ENCODE data around the gene CERCAM.

The CERCAM gene, protein sequence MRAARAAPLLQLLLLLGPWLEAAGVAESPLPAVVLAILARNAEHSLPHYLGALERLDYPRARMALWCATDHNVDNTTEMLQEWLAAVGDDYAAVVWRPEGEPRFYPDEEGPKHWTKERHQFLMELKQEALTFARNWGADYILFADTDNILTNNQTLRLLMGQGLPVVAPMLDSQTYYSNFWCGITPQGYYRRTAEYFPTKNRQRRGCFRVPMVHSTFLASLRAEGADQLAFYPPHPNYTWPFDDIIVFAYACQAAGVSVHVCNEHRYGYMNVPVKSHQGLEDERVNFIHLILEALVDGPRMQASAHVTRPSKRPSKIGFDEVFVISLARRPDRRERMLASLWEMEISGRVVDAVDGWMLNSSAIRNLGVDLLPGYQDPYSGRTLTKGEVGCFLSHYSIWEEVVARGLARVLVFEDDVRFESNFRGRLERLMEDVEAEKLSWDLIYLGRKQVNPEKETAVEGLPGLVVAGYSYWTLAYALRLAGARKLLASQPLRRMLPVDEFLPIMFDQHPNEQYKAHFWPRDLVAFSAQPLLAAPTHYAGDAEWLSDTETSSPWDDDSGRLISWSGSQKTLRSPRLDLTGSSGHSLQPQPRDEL

DNA sequence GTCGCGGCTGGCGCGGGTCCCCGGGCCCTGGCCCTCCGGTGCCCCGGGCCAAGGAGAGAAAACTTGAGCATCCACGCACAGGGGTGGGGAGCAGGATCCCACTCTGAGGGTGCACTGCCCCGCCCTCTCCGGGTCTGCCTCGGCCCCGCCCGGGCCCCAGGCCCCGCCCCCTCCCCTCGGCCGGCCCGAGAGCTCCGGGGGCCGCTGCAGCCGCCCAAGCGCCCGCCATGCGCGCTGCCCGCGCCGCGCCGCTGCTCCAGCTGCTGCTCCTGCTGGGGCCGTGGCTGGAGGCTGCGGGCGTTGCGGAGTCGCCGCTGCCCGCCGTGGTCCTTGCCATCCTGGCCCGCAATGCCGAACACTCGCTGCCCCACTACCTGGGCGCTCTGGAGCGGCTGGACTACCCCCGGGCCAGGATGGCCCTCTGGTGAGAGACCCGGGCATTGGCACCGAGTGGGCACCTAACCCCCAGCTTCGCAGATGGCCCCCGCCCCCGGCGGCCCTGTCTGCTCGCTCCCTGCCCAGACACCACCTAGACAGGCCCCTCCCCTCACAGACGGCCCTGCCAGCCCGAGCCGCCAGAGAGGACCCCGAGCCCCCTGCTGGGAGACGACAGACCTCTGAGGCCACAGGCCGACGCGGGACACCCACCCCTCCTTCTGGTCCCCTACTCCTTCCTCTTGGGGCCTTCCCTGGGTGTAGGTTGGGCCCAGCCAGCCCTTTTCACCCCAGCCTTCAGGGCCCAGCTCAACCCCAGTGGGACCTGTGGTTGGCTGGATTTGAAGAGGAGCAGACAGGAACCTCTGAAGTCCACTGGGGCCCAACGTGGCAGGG lies at the start of gene CERCAM:
TSS of gene CERCAM (plus strand) at position 207 of the 831 bp plus-strand sequence. CDS start at position 228, 21 bp downstream.
- TF ChIP-seq CTCF (conservative IDR thresholded peaks at IDR 0.05; ENCODE audit: low read length) (peak; percentile 34), EZH2phosphoT487 (IDR thresholded peaks at IDR 0.05; ENCODE audit: borderline replicate concordance) (no peak)
- no peaks in the 10 kb centered on the region for H3K27me3 ChIP-seq (ENCODE audit: insufficient read depth, low read length, poor library complexity, severe bottlenecking)

GRCh38 chr9:128371630-128372117 lies 49.0 kb upstream of the CERCAM start:
- Histone ChIP-seq H3K4me3 (ENCODE audit: low read length, poor library complexity, severe bottlenecking) (peak overlapping the region; percentile 90), H3F3A (ENCODE audit: low read depth) (no peaks in the 10 kb centered on the region), H3K9me3 (ENCODE audit: insufficient read depth, low read depth, low read length) (no peaks in the 10 kb centered on the region), H3K27me3 (ENCODE audit: insufficient read depth, low read length, poor library complexity, severe bottlenecking) (no peaks in the 10 kb centered on the region), H3K9ac (ENCODE audit: low read depth, low read length, poor library complexity, severe bottlenecking) (peak overlapping the region; percentile 81), H3K4me2 (ENCODE audit: low read depth, low read length, poor library complexity, severe bottlenecking) (peak overlapping the region; percentile 78), H2AFZ (ENCODE audit: low read length) (peak overlapping the region; percentile 84), H4K20me1 (ENCODE audit: insufficient read depth, low read length, poor library complexity, severe bottlenecking) (no peaks in the 10 kb centered on the region), H3K9me2 (replicated peaks; ENCODE audit: low read depth, low read length) (no peaks in the 10 kb centered on the region), H3K36me3 (ENCODE audit: insufficient read depth, low read length) (no peaks in the 10 kb centered on the region), H3K4me1 (ENCODE audit: insufficient read depth, low read length, poor library complexity, severe bottlenecking) (peaks cover 14% of the 10 kb centered on the region), H3K79me2 (ENCODE audit: insufficient read depth, low read length) (peaks cover 49% of the 10 kb centered on the region)
- no peak for TF ChIP-seq EZH2phosphoT487 (IDR thresholded peaks at IDR 0.05; ENCODE audit: borderline replicate concordance)
- TF ChIP-seq CTCF (conservative IDR thresholded peaks at IDR 0.05; ENCODE audit: low read length) = no peak

More for the DNA sequence above, at the start of gene CERCAM:
- Histone ChIP-seq H3K4me3 (ENCODE audit: low read length, poor library complexity, severe bottlenecking) (peak within 1 kb of the TSS; percentile 90), H3K9me2 (replicated peaks; ENCODE audit: low read depth, low read length) (no peaks in the 10 kb centered on the region), H3K4me2 (ENCODE audit: low read depth, low read length, poor library complexity, severe bottlenecking) (peak within 1 kb of the TSS; percentile 78), H3K9ac (ENCODE audit: low read depth, low read length, poor library complexity, severe bottlenecking) (peak within 1 kb of the TSS; percentile 78), H3F3A (ENCODE audit: low read depth) (no peaks in the 10 kb centered on the region), H3K4me1 (ENCODE audit: insufficient read depth, low read length, poor library complexity, severe bottlenecking) (peaks cover 13% of the 10 kb centered on the region), H3K36me3 (ENCODE audit: insufficient read depth, low read length) (no peaks in the 10 kb centered on the region), H4K20me1 (ENCODE audit: insufficient read depth, low read length, poor library complexity, severe bottlenecking) (no peaks in the 10 kb centered on the region), H2AFZ (ENCODE audit: low read length) (peak within 1 kb of the TSS; percentile 100), H3K9me3 (ENCODE audit: insufficient read depth, low read depth, low read length) (no peaks in the 10 kb centered on the region), H3K79me2 (ENCODE audit: insufficient read depth, low read length) (no peaks in the 10 kb centered on the region)

DNA sequence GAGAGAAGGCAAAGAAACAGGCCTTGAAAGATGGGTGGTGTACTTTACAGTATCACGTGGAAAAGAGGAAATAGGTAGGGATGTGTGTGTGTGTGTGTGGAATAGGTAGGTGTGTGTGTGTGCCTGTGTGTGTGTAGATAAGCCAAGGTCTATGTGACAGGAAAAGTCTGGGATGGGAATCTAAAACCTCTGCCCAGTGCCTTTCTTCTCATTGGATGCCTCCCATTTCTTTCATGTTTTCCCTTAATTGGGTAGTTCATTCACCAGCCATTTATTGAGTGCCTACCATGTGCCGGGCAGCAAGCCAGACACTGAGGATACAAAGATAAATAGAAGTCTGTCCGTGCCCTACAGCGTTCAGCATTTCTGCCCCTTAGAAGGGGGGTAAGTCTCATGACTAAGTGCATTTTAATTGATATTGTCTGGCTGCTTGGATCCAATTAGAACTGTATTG lies 48.4 kb upstream of the CERCAM start:
- Histone ChIP-seq H4K20me1 (ENCODE audit: insufficient read depth, low read length, poor library complexity, severe bottlenecking) (no peaks in the 10 kb centered on the region), H3K36me3 (ENCODE audit: insufficient read depth, low read length) (no peaks in the 10 kb centered on the region), H3K4me2 (ENCODE audit: low read depth, low read length, poor library complexity, severe bottlenecking) (peak overlapping the region; percentile 78), H3K9ac (ENCODE audit: low read depth, low read length, poor library complexity, severe bottlenecking) (peak overlapping the region; percentile 81), H3K9me3 (ENCODE audit: insufficient read depth, low read depth, low read length) (no peaks in the 10 kb centered on the region), H2AFZ (ENCODE audit: low read length) (no peak overlapping the region), H3K9me2 (replicated peaks; ENCODE audit: low read depth, low read length) (no peaks in the 10 kb centered on the region), H3K4me3 (ENCODE audit: low read length, poor library complexity, severe bottlenecking) (peak overlapping the region; percentile 90), H3K27me3 (ENCODE audit: insufficient read depth, low read length, poor library complexity, severe bottlenecking) (no peaks in the 10 kb centered on the region), H3K79me2 (ENCODE audit: insufficient read depth, low read length) (peaks cover 53% of the 10 kb centered on the region), H3K4me1 (ENCODE audit: insufficient read depth, low read length, poor library complexity, severe bottlenecking) (peaks cover 14% of the 10 kb centered on the region), H3F3A (ENCODE audit: low read depth) (no peaks in the 10 kb centered on the region)
- TF ChIP-seq EZH2phosphoT487 (IDR thresholded peaks at IDR 0.05; ENCODE audit: borderline replicate concordance) = no peak
- no peak for TF ChIP-seq CTCF (conservative IDR thresholded peaks at IDR 0.05; ENCODE audit: low read length)
